HepG2 (cell line): ENCODE data around the gene LSM10.

ENCODE experiments used
- KLF15 ChIP-seq: sonication (generic); formaldehyde crosslinking; IDR thresholded peaks from 2 replicates; pipeline ENCODE4 v1.8.1; 2023; ENCODE audit warnings: borderline replicate concordance, mild to moderate bottlenecking, inconsistent platforms, missing genetic modification reagents, mixed read lengths
- MAFG ChIP-seq: sonication (generic); formaldehyde crosslinking; IDR thresholded peaks from 2 replicates; pipeline ENCODE4 v1.5.1; 2020; ENCODE audit warnings: mild to moderate bottlenecking, missing genetic modification reagents
- TF ChIP-seq, protein P1 (sequence below): sonication (generic); formaldehyde crosslinking; IDR thresholded peaks from 2 replicates; pipeline ENCODE4 v1.9.0; 2021; ENCODE audit warnings: missing genetic modification reagents, borderline replicate concordance

DNA sequence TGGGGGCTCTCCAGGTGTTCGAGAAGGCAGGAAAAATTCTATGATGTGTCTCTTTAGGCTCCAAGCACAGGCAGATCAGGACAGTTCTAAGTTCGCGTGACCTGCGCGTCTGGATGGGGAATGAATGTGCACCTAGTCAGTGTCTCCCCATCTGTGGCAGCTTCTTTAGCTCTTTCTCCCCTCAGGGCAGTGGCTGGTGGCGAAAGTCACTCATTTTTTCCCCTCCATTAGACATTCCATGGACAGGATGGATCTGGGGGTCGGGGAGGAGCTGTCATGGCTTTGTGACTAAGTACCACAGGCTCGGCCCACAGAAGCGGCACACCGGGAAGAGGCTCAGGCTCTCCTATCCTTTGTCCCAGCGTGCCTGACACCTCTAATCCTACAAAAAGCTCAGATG is 43.2 kb downstream of the LSM10 start:
- TF ChIP-seq, protein P1, sequence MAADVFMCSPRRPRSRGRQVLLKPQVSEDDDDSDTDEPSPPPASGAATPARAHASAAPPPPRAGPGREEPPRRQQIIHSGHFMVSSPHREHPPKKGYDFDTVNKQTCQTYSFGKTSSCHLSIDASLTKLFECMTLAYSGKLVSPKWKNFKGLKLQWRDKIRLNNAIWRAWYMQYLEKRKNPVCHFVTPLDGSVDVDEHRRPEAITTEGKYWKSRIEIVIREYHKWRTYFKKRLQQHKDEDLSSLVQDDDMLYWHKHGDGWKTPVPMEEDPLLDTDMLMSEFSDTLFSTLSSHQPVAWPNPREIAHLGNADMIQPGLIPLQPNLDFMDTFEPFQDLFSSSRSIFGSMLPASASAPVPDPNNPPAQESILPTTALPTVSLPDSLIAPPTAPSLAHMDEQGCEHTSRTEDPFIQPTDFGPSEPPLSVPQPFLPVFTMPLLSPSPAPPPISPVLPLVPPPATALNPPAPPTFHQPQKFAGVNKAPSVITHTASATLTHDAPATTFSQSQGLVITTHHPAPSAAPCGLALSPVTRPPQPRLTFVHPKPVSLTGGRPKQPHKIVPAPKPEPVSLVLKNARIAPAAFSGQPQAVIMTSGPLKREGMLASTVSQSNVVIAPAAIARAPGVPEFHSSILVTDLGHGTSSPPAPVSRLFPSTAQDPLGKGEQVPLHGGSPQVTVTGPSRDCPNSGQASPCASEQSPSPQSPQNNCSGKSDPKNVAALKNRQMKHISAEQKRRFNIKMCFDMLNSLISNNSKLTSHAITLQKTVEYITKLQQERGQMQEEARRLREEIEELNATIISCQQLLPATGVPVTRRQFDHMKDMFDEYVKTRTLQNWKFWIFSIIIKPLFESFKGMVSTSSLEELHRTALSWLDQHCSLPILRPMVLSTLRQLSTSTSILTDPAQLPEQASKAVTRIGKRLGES (CRISPR knock-in tag): no peak
- TF ChIP-seq MAFG (CRISPR knock-in tag) (no peak), KLF15 (CRISPR knock-in tag) (no peak)
